ENCODE measurements around the gene CACNA1C. TPM values are rescaled to one million over a fixed set of nuclear protein-coding genes. Genes with fewer than 3 reads are reported as not detected.

The CACNA1C gene
- total and polyA plus RNA-seq, 4 donors: 4.3 to 114 (median 46.3) TPM

DNA sequence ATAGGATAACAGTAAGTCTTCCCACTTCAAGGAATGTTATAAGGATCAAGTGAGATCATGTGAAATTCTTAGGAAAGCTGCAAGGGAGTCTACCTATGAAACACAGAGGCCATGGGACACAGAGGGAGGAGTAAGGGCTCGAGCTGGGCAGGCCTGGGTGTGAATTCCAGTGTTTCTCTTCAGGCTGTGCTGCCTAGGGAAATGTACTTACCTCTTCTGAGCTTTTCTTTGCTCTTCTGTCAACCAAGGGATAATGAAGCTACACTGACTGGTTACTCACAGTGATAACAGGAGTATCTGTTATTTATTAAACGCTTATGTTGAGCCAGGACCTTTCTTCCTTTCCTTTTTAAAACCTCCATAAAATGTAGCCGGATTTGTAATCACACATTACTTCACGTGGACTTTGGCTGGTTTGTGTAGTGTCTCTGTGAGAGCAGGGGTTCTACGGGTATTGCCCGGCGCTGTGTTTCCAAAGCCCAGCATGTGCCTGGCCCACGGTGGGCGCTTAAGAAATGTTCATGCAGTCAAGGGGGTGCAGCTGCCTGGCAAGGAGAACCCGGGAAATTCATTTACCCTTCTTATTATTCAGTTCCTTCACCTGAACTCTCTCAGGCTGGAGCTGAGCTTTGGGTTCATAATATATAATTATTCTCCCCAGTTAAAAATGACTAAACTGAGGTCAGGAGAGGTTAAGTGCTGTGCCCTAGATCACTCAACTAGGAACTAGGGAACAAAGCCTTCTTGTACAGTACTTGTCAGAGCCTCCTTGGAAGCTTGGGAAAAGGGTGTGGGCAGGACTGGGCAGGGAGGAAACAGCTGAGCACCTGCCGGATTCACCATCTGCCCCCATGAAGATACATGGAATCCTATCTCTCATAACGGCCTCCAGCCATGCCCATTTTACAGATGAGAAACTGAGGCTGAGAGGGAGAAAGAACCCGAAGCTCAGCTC, 214.2 kb downstream of the CACNA1C start:
- peaks cover 8 to 10% of the 10 kb centered on the region in 2 donors for H3K4me1 ChIP-seq (ENCODE audit: control insufficient read depth in 1 of 2, insufficient read depth in 2 of 2, low read length in 2 of 2)

DNA sequence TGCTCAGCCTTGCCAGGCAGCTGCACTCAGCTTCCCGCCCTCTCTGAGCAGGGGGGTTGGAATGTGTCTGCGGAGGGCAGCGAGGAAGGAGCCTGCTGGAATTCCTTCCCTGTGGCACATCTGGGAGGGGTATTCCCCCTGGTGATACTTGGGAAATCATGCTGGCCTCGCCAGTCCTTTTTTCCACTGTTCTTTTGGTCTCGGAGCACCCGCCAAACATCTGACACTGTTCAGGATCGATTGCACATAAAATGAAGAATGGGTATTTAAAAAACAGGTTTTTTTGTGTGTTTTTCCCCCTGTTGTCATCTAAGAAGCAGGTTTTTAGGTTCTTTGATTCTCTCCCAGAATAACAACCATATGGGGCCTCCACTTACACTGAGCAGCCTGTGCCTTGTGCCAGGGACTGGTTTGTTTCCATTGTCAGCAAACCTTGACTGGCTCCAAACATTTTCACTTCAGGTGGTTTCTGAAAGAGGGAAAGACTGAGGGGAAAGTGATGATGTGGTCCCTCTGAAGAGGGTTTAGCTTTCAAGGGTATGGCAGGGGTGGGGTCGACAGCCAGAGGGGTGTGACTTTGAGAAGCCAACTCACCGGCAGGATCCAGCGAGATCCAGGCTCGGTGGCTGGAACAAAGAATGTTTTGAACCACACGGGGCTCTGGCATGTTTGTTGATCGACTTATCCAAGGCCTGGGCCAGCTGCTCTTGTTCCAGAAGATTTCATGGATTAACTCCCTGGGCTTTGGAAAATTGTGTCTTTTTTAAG, 215.1 kb downstream of the CACNA1C start:
- H3K4me1 ChIP-seq (ENCODE audit: control insufficient read depth in 1 of 2, insufficient read depth in 2 of 2, low read length in 2 of 2): peaks cover 8 to 10% of the 10 kb centered on the region in 2 donors
- intact Hi-C loops (cut with DNase I): loop anchor here (5.0 kb wide), 4 partner anchors 86 to 216 kb away; partner anchors contain the start of gene CACNA1C (in 1 of the 2)
- DNase-seq (peak; percentile 79 to 91), ATAC-seq (ENCODE audit: low FRiP score) (peak; percentile 67)
- no peaks in the 10 kb centered on the region for H3K9me3 ChIP-seq (ENCODE audit: control insufficient read depth, low read length)
- H3K4me3 ChIP-seq (ENCODE audit: low read length in 2 of 2): no peak overlapping the region
- no peaks in the 10 kb centered on the region for H3K27me3 ChIP-seq (ENCODE audit: control insufficient read depth in 1 of 2, insufficient read depth in 2 of 2, low read length in 1 of 2)
- 2 to 6% methylated on average over 13 of the region's 13 CpGs for WGBS, 2 donors
- H3K36me3 ChIP-seq (ENCODE audit: control insufficient read depth in 1 of 2, insufficient read depth in 2 of 2, low read length in 1 of 2): no peaks in the 10 kb centered on the region
- peak overlapping the region; percentile 58 to 98 for H3K27ac ChIP-seq (ENCODE audit: low read depth in 1 of 2, low read length in 2 of 2)

More for the DNA sequence above, 214.2 kb downstream of the CACNA1C start:
- ATAC-seq (ENCODE audit: low FRiP score): no peak
- Histone ChIP-seq H3K9me3 (ENCODE audit: control insufficient read depth, low read length) (no peaks in the 10 kb centered on the region), H3K4me3 (ENCODE audit: low read length in 2 of 2) (no peak overlapping the region), H3K27ac (ENCODE audit: low read depth in 1 of 2, low read length in 2 of 2) (peak overlapping the region in 1 of 2 donors; percentile 98), H3K36me3 (ENCODE audit: control insufficient read depth in 1 of 2, insufficient read depth in 2 of 2, low read length in 1 of 2) (no peaks in the 10 kb centered on the region), H3K27me3 (ENCODE audit: control insufficient read depth in 1 of 2, insufficient read depth in 2 of 2, low read length in 1 of 2) (no peaks in the 10 kb centered on the region)
- DNase-seq: no peak
- intact Hi-C loops (cut with DNase I): loop anchor here (5.0 kb wide), 4 partner anchors 85 to 215 kb away; partner anchors contain the start of gene CACNA1C (in 1 of the 2)
- WGBS, 2 donors: 35 to 47% methylated on average over 13 of the region's 13 CpGs

DNA sequence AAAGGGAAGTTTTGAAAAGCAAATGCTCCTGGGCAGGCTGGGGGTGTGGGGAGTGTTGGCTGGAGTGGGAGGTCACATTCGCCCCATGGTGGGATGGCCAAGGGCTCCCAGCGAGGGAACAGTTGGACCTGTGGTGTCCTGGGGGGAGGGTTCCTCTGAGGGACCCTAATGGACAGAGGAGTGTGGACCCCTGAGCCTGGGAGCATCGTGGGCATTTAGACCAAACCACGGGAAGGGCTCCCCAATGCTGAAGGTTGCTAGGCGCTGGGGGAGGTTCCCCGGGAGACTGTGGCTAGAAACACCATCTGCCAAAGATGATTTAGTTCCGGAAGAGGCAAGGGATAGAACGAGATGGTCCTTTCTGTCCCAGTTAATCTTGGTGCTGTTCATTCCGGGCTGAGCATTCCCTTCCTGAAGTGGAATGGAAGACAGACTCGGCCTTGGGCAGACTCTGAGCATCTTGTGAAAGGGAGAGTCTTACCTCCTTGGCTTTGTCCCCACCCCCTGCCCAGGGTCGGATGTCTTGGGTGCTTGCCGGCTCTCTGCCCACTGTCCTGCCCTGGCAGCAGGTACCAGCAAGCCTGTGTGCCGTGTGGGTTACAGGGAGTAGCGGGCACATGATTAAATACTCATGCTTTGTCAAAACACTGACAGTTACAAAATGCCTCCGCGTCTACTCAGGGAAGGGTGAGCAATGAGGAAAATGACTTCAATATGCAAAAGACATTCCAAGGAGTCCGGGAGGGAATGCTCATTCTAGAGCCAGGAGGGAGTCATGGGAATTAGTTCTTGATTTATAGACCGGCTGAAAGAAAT, 215.9 kb downstream of the CACNA1C start:
- Histone ChIP-seq H3K27me3 (ENCODE audit: control insufficient read depth in 1 of 2, insufficient read depth in 2 of 2, low read length in 1 of 2) (no peaks in the 10 kb centered on the region), H3K4me1 (ENCODE audit: control insufficient read depth in 1 of 2, insufficient read depth in 2 of 2, low read length in 2 of 2) (peaks cover 5 to 10% of the 10 kb centered on the region in 2 donors), H3K9me3 (ENCODE audit: control insufficient read depth, low read length) (no peaks in the 10 kb centered on the region), H3K4me3 (ENCODE audit: low read length in 2 of 2) (no peak overlapping the region), H3K36me3 (ENCODE audit: control insufficient read depth in 1 of 2, insufficient read depth in 2 of 2, low read length in 1 of 2) (no peaks in the 10 kb centered on the region), H3K27ac (ENCODE audit: low read depth in 1 of 2, low read length in 2 of 2) (peak overlapping the region; percentile 0 to 98)
- intact Hi-C loops (cut with DNase I): loop anchor here (5.0 kb wide), 4 partner anchors 86 to 216 kb away; partner anchors contain the start of gene CACNA1C (in 1 of the 2)
- DNase-seq (peak in 1 of 2 donors; percentile 83), ATAC-seq (ENCODE audit: low FRiP score) (no peak)
- 16 to 17% methylated on average over 18 of the region's 18 CpGs for WGBS, 2 donors

DNA sequence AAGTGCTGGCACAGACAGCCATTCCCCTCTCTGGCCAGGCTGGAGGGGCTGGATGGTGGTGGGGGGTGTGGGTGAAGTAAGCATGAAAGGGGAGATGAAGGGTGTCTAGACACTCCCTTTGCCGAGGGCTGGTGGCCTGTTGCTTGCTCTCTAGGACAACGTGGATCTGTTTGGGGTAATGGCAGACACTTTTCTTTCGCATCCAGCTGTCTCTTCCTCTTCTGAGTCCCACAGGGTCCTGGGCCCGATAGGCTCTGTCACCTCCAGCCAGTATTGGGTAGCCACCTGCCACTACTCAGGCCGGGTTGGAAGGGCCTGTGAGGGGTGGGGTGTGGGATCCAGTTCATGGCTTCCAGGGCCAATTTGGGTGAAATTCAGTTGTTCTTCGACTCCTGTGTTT, 218.1 kb downstream of the CACNA1C start:
- Histone ChIP-seq H3K27ac (ENCODE audit: low read depth in 1 of 2, low read length in 2 of 2) (peak overlapping the region in 1 of 2 donors; percentile 55), H3K36me3 (ENCODE audit: control insufficient read depth in 1 of 2, insufficient read depth in 2 of 2, low read length in 1 of 2) (no peaks in the 10 kb centered on the region), H3K9me3 (ENCODE audit: control insufficient read depth, low read length) (no peaks in the 10 kb centered on the region), H3K4me1 (ENCODE audit: control insufficient read depth in 1 of 2, insufficient read depth in 2 of 2, low read length in 2 of 2) (peaks cover 0 to 6% of the 10 kb centered on the region in 2 donors), H3K4me3 (ENCODE audit: low read length in 2 of 2) (no peak overlapping the region), H3K27me3 (ENCODE audit: control insufficient read depth in 1 of 2, insufficient read depth in 2 of 2, low read length in 1 of 2) (no peaks in the 10 kb centered on the region)
- no peak for DNase-seq
- no peak for ATAC-seq (ENCODE audit: low FRiP score)
- intact Hi-C loops (cut with DNase I): loop anchor here in 1 of 2 donors (5.0 to 10.0 kb wide), 2 partner anchors 214 to 476 kb away; no protein-coding TSS in a partner anchor
- WGBS, 2 donors: 79 to 84% methylated on average over 6 of the region's 6 CpGs

GRCh38 chr12:2271961-2272360, 219.2 kb downstream of the CACNA1C start:
- ATAC-seq (ENCODE audit: low FRiP score): no peak
- no peaks in the 10 kb centered on the region for H3K9me3 ChIP-seq (ENCODE audit: control insufficient read depth, low read length)
- no peaks in the 10 kb centered on the region for H3K36me3 ChIP-seq (ENCODE audit: control insufficient read depth in 1 of 2, insufficient read depth in 2 of 2, low read length in 1 of 2)
- WGBS, 2 donors: 75 to 82% methylated on average over 4 of the region's 4 CpGs
- intact Hi-C loops (cut with DNase I): loop anchor here in 1 of 2 donors (5.0 to 10.0 kb wide), 2 partner anchors 215 to 477 kb away; no protein-coding TSS in a partner anchor
- no peak for DNase-seq
- no peaks in the 10 kb centered on the region for H3K27me3 ChIP-seq (ENCODE audit: control insufficient read depth in 1 of 2, insufficient read depth in 2 of 2, low read length in 1 of 2)
- no peak overlapping the region for H3K4me3 ChIP-seq (ENCODE audit: low read length in 2 of 2)
- H3K4me1 ChIP-seq (ENCODE audit: control insufficient read depth in 1 of 2, insufficient read depth in 2 of 2, low read length in 2 of 2): peaks cover 0 to 6% of the 10 kb centered on the region in 2 donors
- peak overlapping the region in 1 of 2 donors; percentile 64 for H3K27ac ChIP-seq (ENCODE audit: low read depth in 1 of 2, low read length in 2 of 2)

DNA sequence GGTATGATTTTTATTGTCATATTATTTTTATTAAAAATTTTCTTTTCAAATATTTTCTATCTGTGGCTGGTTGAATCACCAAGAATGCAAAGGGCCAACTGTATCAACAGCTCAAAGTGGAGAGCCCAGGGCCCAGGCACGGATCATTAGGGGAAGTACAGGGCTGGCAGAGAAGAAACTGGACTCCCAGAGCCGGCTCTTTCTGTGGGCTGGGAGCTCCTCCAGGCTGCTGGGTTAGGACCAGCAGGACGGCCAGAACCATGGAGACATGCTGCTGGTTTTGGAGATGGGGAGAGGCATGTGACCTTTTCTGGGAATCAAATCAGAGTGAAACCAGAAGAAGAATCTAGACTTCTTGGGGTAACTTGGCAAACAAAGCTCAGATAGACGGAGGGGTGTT, 220.5 kb downstream of the CACNA1C start:
- peak; percentile 82 to 85 for DNase-seq
- no peak overlapping the region for H3K27ac ChIP-seq (ENCODE audit: low read depth in 1 of 2, low read length in 2 of 2)
- intact Hi-C loops (cut with DNase I): loop anchor here in 1 of 2 donors (5.0 to 10.0 kb wide), 2 partner anchors 216 to 478 kb away; no protein-coding TSS in a partner anchor
- WGBS, 2 donors: 3 to 7% methylated on average over 4 of the region's 4 CpGs
- no peak overlapping the region for H3K4me3 ChIP-seq (ENCODE audit: low read length in 2 of 2)
- ATAC-seq (ENCODE audit: low FRiP score): peak; percentile 84
- no peaks in the 10 kb centered on the region for H3K36me3 ChIP-seq (ENCODE audit: control insufficient read depth in 1 of 2, insufficient read depth in 2 of 2, low read length in 1 of 2)
- no peaks in the 10 kb centered on the region for H3K9me3 ChIP-seq (ENCODE audit: control insufficient read depth, low read length)
- no peaks in the 10 kb centered on the region for H3K27me3 ChIP-seq (ENCODE audit: control insufficient read depth in 1 of 2, insufficient read depth in 2 of 2, low read length in 1 of 2)
- peaks cover 0 to 6% of the 10 kb centered on the region in 2 donors for H3K4me1 ChIP-seq (ENCODE audit: control insufficient read depth in 1 of 2, insufficient read depth in 2 of 2, low read length in 2 of 2)

GRCh38 chr12:2273751-2274150, 221.0 kb downstream of the CACNA1C start:
- peak; percentile 12 for ATAC-seq (ENCODE audit: low FRiP score)
- no peak for DNase-seq
- H3K27me3 ChIP-seq (ENCODE audit: control insufficient read depth in 1 of 2, insufficient read depth in 2 of 2, low read length in 1 of 2): no peaks in the 10 kb centered on the region
- peak overlapping the region in 1 of 2 donors; percentile 66 for H3K27ac ChIP-seq (ENCODE audit: low read depth in 1 of 2, low read length in 2 of 2)
- H3K4me3 ChIP-seq (ENCODE audit: low read length in 2 of 2): no peak overlapping the region
- no peaks in the 10 kb centered on the region for H3K9me3 ChIP-seq (ENCODE audit: control insufficient read depth, low read length)
- H3K4me1 ChIP-seq (ENCODE audit: control insufficient read depth in 1 of 2, insufficient read depth in 2 of 2, low read length in 2 of 2): peaks cover 0 to 4% of the 10 kb centered on the region in 2 donors
- intact Hi-C loops (cut with DNase I): loop anchor here in 1 of 2 donors (5.0 to 10.0 kb wide), 2 partner anchors 216 to 479 kb away; no protein-coding TSS in a partner anchor
- H3K36me3 ChIP-seq (ENCODE audit: control insufficient read depth in 1 of 2, insufficient read depth in 2 of 2, low read length in 1 of 2): no peaks in the 10 kb centered on the region
- 42 to 54% methylated on average over 12 of the region's 12 CpGs for WGBS, 2 donors
